ENCODE measurements around the gene ANXA10.
"Not testable (repeated sequence)": the region's sequence is repeated elsewhere in the genome, so short reads cannot be mapped to it uniquely, and the experiment has no call there.

Gene ANXA10

GRCh38 chr4:168118116-168118655 lies 25.8 kb downstream of the ANXA10 start:
- DNase-seq (ENCODE audit: low read depth), result no peak

DNA sequence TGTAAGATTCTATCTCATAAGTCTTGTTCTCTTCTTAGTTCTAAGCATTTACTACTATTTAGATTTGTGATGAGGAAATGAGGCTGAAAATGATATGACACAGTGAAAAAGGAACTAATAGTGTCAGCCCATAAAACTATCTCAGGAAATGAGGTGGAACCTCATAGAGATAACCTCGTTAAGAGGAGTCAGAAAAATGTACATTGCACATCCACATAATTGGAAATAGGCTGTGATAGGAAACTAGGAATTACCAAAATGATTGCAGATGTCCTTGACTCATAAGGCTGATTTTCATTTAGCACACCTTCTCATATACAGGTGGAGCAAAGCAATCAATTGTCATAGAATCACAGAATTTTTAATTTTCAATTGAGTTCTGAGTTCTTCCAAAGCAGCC lies 26.8 kb downstream of the ANXA10 start:
- no peak for DNase-seq (ENCODE audit: low read depth)

DNA sequence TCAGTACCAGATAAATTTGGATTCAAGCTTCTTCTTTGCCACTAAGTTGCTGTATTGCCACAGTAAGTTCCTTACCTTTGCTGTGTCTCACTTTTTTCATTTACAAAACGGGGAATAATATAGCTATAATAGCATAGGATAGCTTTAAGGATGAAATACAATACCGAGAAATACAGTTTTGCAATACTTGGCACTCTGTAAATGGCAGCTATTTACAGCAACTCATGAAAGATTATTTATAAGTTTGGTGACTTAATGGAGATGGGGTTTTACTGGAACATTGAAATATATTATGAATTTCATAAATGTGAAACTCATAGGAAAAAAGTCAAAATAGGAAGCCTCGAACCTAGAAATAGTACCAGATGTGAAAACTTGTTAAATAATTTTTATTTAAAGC lies 27.6 kb downstream of the ANXA10 start:
- DNase-seq (ENCODE audit: low read depth), result no peak

DNA sequence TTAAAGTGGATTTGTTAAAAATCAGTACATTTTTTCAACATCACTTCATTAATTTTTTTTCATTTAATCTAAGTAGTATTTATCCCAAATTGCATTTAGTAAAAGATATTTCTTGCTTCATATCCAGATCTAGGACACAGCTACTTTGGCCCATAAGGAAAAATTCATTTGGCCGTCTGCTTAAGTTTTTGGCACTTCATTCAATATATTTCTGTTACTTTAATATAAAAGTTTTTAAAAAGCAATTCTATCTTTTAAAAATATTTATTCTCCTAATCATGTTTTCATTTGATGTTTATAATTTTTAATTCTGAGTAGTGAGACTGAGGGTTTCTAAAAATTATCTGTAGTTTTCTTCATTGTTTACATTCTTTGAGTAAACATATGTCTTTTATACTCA lies 28.5 kb downstream of the ANXA10 start:
- no peak for DNase-seq (ENCODE audit: low read depth)

GRCh38 chr4:168124008-168124641 lies 31.8 kb downstream of the ANXA10 start:
- no peak for DNase-seq (ENCODE audit: low read depth)

- DNase-seq (ENCODE audit: low read depth), result no peak
Observed at GRCh38 chr4:168126952-168127351, 34.6 kb downstream of the ANXA10 start.

DNA sequence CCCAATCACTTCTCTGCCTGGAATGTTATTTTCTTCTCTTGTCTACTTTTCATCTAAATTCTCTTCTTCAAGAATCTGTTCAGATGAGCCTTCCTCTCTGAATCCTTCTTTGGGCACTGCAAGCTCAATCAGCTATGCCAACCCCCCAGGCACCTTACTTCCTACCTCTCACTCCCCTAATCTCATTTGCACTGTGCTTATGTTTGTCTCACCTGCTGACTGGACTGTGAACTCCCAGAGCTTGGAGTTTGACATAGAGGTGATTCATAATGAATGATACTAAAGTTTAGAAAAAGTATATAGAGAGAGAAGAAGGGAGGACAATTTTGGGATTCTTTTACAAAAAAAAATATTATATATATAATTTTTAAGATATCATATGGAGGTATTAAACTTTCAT lies 36.3 kb downstream of the ANXA10 start:
- DNase-seq (ENCODE audit: low read depth), result no peak

DNA sequence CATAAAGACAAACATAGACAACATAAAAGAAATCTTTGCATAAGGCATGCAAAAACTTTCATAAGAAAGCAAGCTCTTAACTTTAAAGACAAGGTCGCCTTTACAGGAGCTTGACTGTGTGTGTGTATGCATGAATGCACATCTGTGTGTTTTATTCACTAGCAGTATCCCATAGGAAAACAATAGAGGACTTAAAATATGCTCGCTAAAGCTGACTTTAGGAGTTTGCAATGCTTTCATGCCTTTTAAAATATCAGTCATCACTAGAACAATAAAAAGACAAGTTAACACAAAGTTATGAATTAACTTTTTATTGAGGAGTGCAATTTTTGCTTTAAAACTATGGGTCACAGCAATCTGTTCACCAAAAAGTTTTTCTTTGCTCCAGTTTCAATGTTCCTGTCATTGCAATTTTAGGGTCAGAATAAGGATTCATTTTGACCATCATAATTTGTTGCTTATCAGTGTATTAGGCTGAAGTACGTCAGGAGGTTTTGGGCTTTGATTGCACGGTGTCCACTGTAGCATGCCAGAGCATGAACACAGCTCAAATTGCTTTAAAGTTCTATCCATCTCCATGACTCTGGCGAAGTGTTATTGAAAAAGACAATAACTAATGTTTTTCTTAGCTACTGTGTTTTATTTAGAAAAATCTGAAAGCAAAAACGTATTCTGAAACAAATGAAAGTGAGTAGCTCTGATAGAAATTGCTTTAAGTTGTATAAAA lies 36.9 kb downstream of the ANXA10 start:
- no peak for DNase-seq (ENCODE audit: low read depth)

GRCh38 chr4:168129802-168130201 lies 37.5 kb downstream of the ANXA10 start:
- DNase-seq (ENCODE audit: low read depth), result no peak

DNA sequence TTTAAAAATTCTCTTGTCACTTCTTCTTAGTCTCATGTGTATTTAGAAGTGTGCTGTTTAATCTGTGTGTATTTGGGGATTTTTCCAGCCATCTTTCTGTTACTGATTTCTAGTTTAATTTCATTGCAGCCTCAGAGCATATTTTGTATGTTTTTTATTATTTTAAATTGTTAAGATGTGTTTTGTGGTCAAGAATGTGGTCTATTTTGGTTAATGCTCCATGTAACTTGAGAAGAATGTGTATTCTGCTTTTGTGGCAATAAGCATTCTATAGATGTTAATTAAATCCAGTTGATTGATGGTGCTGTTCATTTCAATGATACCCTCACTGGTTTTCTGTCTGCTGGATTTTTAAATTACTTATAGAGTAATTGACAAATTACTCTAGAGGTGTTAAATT lies 38.9 kb downstream of the ANXA10 start:
- no peak for DNase-seq (ENCODE audit: low read depth)

GRCh38 chr4:168134651-168135050 lies 42.3 kb downstream of the ANXA10 start:
- no peak for DNase-seq (ENCODE audit: low read depth)

DNA sequence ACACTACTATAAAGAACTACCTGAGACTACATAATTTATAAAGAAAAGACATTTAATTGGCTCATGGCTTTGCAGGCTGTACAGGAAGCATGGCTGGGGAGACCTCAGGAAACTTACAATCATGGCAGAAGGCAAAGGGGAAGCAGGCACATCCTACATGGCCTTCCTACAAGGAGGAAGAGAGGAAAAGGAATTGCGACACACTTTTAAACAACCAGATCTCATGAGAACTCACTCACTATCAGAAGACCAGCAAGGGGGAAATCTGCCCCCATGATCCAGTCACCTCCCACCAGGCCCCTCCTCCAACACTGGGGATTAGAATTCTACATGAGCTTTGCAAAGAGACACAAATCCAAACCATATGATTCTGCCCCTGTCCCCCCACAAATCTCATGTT lies 43.5 kb downstream of the ANXA10 start:
- DNase-seq (ENCODE audit: low read depth), result not testable (repeated sequence)

GRCh38 chr4:168137695-168138094 lies 45.4 kb downstream of the ANXA10 start:
- DNase-seq (ENCODE audit: low read depth), result not testable (repeated sequence)

GRCh38 chr4:168138143-168138542 lies 45.8 kb downstream of the ANXA10 start:
- no peak for DNase-seq (ENCODE audit: low read depth)

DNA sequence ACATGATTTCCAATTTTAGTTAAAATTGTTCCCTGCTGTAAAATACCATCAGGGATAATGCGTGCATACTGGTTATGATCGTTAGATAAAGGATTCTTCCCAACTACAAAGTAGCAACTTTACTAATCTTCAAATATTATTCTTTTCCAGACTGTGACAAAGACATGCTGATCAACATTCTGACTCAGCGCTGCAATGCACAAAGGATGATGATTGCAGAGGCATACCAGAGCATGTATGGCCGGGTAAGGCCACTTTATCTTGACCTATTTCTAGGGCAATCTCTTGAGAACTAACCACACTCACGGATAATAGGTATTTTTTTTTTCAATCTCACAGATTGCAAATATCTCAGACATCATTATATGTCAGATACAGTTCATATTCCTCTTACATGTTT lies 47.0 kb downstream of the ANXA10 start:
- no peak for DNase-seq (ENCODE audit: low read depth)

GRCh38 chr4:168141733-168142132 lies 49.4 kb downstream of the ANXA10 start:
- no peak for DNase-seq (ENCODE audit: low read depth)

- no peak for DNase-seq (ENCODE audit: low read depth)
Observed at GRCh38 chr4:168143601-168144000, 51.3 kb downstream of the ANXA10 start.

DNA sequence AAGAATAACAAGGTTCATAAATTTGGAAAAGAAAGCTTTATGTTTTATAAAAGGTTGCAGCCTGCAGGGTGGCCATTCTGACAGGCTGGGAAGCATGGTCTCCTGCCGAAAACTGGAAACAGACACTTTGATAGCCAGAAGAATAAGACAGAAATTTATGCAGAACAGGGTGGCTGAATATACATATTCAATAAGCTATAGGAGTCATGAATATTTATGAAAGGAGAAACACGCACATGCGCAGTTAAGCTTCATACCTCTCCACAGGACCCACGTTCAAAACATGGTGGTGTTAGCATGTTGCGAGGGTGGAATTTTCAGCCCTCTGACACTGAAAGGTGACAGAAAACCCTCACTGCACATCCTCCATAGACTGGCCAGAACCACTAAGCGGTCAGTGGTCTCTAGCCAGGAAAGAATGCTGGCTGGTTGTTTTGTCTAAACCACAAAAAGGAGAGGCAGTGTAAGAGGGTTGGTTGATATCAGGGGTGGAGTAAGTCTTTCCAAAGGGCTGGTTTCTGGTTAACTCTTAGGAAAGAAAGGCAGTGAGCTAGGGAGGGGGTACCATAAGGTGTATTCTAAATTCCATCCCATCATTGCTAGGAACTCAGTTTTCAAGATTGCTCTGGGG lies 58.2 kb downstream of the ANXA10 start:
- DNase-seq (ENCODE audit: low read depth), result no peak

DNA sequence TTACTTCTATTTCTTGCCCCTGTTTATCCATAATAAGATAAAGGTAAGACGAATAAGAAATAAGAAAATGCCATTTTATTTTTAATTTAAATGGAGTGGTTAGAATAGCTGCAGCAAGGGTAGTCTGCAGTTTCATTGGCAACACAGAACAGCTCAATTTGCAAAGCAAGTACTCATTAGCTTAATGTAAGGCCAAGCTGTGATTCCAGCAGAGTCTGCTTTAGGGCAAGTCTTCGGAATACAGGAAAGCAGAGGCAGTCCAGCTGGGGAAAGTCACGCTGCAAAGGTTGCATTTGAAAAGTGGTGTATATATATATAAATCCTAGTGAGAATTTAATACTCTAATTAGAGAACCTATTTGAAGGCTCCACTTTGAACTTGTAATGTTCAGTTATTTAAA lies 59.0 kb downstream of the ANXA10 start:
- DNase-seq (ENCODE audit: low read depth), result no peak

DNA sequence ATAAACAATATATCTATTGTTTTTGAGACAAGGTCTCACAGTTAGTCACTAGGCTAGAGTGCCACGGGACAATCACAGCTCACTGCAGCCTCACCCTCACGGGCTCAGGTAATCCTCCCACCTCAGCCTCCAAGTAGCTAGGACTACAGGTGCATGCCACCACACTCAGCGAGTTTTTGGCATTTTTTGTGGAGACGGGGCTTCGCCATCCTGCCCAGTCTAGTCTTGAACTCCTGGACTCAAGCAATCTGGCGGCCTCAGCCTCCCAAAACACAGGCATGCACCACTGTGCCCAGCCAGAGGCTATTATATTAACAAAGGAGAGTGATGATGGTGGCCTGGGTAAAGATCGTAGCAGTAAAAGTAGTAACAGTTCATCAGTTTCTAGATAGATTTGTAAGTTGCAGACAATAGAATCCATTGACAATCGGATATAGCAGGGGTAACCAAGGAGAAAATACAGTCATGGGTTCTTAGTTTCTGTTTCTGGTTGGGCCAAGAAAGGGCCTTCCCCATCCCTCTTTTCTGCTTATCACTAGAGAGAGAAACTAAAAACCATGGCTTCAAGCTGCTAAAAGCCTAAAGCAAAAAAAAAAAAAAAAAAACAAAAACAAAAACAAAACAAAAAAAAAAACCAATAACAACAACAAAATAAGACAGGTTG lies 60.6 kb downstream of the ANXA10 start:
- DNase-seq (ENCODE audit: low read depth), result no peak

DNA sequence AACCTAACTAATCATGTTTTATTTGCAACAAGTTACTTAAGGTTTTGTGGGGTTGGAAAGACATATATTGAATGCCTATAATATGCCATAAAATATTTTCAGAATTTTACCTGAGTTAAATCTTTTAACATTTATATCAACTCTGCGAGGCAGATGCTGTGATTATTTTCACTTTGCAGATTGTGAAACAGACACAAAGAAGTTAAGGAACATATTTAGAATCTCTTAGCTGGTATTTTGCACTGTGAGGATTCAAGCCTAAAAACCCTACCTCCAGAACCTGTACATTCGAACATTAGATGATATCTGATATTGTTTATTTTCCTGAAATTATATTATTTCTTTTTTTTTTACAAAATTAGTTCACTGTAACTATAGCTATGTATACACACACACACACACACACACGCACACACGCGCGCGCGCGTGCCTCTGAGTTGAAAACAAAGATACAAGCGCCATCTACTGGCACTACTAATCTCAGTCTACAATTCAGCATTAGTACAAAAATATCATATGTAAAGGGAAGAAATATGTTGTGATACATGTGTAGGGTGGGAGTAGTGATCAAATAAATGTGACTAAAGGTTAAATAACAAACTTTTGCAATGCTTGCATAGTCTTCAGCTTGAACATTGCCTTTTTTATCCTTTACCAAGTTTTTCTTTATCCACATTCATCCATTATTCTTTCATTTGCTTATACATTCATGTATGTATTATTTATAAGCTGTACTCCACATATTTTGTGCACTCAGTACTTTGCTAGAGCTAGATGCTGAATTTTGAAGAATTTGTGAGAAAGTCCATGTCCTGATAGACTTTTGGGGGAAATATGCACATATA lies 61.5 kb downstream of the ANXA10 start:
- DNase-seq (ENCODE audit: low read depth), result peak; percentile 6
